Cardiac muscle cell (in vitro differentiated cells and primary cell): ENCODE measurements around the gene PKNOX2. TPM values are rescaled to one million over a fixed set of nuclear protein-coding genes. Genes with fewer than 3 reads are reported as not detected.

Experiments
- DNase-seq, 2 donors: peaks; one replicate each; pipeline versions ENCODE4 v3.0.0 to v3.0.0-alpha.2; 2010 to 2017; ENCODE audit warnings: low read depth in 1 of 2, low spot score in 1 of 2
- H3K27ac ChIP-seq: fragments of 200-600 bp; sonication (generic); 2 replicates; pipeline ENCODE4 v1.5.1; 2016
- H3K27me3 ChIP-seq: fragments of 200-600 bp; sonication (generic); 2 replicates; pipeline ENCODE4 v1.6.0; 2016; ENCODE audit warnings: control low read depth
- H3K36me3 ChIP-seq: fragments of 200-600 bp; sonication (generic); 2 replicates; pipeline ENCODE4 v1.5.1; 2016; ENCODE audit warnings: control low read depth
- H3K4me1 ChIP-seq: fragments of 200-600 bp; sonication (generic); 2 replicates; pipeline ENCODE4 v1.8.1; 2017; ENCODE audit warnings: low read depth, mild to moderate bottlenecking, mixed run types
- H3K4me3 ChIP-seq: fragments of 200-600 bp; sonication (generic); 2 replicates; pipeline ENCODE4 v1.5.1; 2016; ENCODE audit warnings: mild to moderate bottlenecking
- H3K9me3 ChIP-seq: fragments of 200-600 bp; sonication (generic); 2 replicates; pipeline ENCODE4 v1.5.1; 2017; ENCODE audit warnings: low read depth, mild to moderate bottlenecking, control low read depth
- CTCF ChIP-seq: IDR thresholded peaks from 2 replicates; pipeline ENCODE4 v1.5.1; 2012; ENCODE audit warnings: low read depth, mild to moderate bottlenecking, low read length
- polyA plus RNA-seq: library from polyadenylated mRNA; unstranded; fragments of >200 nt; fragmentation: Nextera tagmentation; extraction: Ambion mirVana; gene quantifications from 2 replicates; pipeline ENCODE4 v1.2.1, GENCODE V29; 2016
- total RNA-seq: library from RNA; depleted of rRNA; stranded (reverse); fragments of >200 nt; gene quantifications from 2 replicates; pipeline ENCODE4 v1.2.3, GENCODE V29; 2016

Gene PKNOX2
- total and polyA plus RNA-seq, 2 experiments from 2014 or later, result 2.1 to 6.1 TPM

DNA sequence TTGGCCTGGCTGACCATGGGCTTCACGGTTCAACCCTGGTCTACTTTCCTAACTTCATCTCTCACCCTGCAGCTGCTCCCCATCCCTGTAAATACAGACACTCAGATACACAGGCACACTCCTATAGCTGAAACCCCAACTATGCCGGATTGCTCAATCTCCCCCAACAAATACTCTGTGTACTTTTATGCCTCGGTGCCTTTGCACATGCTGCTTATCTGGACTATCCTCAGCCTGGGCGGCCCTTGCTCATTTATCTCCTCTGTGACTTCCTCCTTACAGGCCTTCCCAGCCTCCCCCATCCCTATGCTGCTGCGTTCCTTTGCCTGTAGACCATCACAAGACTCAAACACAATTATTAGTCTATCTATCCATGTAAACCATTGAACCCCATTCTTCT, 76.6 kb downstream of the PKNOX2 start:
- Histone ChIP-seq H3K9me3 (no peaks in the 10 kb centered on the region), H3K4me1 (no peaks in the 10 kb centered on the region), H3K4me3 (no peak overlapping the region), H3K27ac (no peak overlapping the region), H3K27me3 (peaks cover 20% of the 10 kb centered on the region), H3K36me3 (no peaks in the 10 kb centered on the region)
- TF ChIP-seq CTCF, result no peak
- DNase-seq, result peak in 1 of 2 donors; percentile 78

DNA sequence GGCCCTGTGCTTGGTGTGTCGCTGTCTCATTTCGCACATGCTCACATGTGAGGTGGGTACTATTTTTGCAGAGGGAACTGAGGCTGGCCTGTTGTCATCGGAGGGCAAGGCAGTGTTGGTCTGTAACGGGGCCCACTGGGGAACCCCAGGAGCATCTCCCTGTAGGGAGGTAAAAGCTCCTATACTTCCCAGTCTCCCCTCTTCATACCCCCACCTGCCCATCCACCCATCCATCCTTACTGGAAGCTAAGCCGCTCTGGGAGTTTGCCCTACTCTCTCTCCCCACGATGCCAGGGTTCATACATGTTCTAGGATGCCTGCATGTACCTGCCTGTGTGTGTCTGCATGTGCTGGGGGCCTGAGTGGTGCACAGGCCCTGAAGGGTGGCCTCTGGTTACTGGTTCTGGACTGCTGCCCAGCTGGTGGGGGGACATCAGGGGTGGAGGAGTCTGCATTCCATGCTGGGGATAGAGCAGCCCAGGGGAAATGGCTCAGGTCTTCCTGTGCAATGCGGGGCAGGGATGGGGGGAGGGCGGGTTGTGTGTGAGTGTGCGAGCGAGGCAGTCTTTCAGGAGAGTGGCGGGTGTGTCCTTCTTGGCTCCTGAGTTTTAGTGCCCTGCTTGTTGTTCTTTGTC, 77.7 kb downstream of the PKNOX2 start:
- no peak for TF ChIP-seq CTCF
- H3K9me3 ChIP-seq, result no peaks in the 10 kb centered on the region
- no peaks in the 10 kb centered on the region for H3K4me1 ChIP-seq
- peaks cover 26% of the 10 kb centered on the region for H3K27me3 ChIP-seq
- DNase-seq, result no peak
- H3K4me3 ChIP-seq, result no peak overlapping the region
- no peak overlapping the region for H3K27ac ChIP-seq
- H3K36me3 ChIP-seq, result no peaks in the 10 kb centered on the region

DNA sequence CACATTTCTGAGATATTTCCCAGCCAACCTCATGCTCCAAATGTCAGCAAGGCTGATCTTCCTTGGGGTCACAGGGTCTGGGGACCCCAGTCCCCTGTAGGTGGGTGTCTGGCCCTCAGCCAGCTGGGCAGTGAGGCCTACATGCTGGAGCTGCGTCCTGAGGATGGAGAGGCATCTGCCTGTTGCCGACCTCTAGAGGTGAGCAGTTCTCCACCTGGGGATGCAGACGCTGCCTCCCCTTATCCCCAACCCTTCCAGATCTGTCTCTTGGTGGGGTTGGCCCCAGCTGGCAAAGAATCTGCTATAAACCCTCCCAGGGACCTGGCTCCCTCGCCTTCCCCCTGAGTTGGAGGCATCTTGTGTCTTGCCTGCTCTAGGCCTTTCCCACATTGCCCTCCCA, 79.6 kb downstream of the PKNOX2 start:
- H3K4me3 ChIP-seq, result no peak overlapping the region
- DNase-seq, result no peak
- no peaks in the 10 kb centered on the region for H3K36me3 ChIP-seq
- no peaks in the 10 kb centered on the region for H3K4me1 ChIP-seq
- TF ChIP-seq CTCF, result no peak
- peaks cover 31% of the 10 kb centered on the region for H3K27me3 ChIP-seq
- no peaks in the 10 kb centered on the region for H3K9me3 ChIP-seq
- no peak overlapping the region for H3K27ac ChIP-seq

DNA sequence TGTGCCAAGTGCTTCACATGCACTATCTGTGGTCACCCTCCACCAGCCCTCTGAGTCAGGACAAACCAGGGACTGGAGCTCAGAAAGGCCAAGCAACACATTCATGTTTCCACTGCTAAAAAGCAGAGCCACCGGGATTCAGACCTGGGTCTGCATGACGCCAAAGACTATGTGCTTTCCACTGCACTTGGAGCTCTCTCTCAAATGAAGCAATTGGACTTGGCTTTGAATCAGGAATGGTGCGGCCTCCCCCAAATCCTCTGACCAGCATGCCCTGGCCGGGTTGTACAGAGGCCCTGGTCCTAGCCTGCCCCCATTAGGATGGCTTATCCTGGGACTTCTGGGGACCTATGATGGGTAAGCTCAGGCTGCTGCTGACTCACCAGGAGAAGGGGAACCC, 80.7 kb downstream of the PKNOX2 start:
- Histone ChIP-seq H3K4me1 (no peaks in the 10 kb centered on the region), H3K36me3 (no peaks in the 10 kb centered on the region), H3K27me3 (peaks cover 25% of the 10 kb centered on the region), H3K9me3 (no peaks in the 10 kb centered on the region), H3K4me3 (no peak overlapping the region), H3K27ac (no peak overlapping the region)
- TF ChIP-seq CTCF, result no peak
- DNase-seq, result peak in 1 of 2 donors; percentile 74

- DNase-seq, result no peak
- H3K4me3 ChIP-seq, result no peak overlapping the region
- no peak overlapping the region for H3K27ac ChIP-seq
- H3K9me3 ChIP-seq, result no peaks in the 10 kb centered on the region
- H3K27me3 ChIP-seq, result peaks cover 25% of the 10 kb centered on the region
- no peaks in the 10 kb centered on the region for H3K36me3 ChIP-seq
- no peaks in the 10 kb centered on the region for H3K4me1 ChIP-seq
- no peak for TF ChIP-seq CTCF
These were observed 82.9 kb downstream of the PKNOX2 start for GRCh38 chr11:125247431-125247830.
